Kidney (tissue), 14 donors: ENCODE data around the gene NDFIP1. TPM values are rescaled to one million over a fixed set of nuclear protein-coding genes. Genes with fewer than 3 reads are reported as not detected.

ENCODE experiments used
- DNase-seq, 5 donors: peaks; one replicate each; pipeline ENCODE4 v3.0.0-alpha.2; 2013 to 2020
- FAIRE-seq: peaks from 2 replicates; lab custom pipeline; 2012; peaks lifted over from hg19 to GRCh38; lab: Jason Lieb, UNC
- H3K27ac ChIP-seq, 2 donors: one replicate each; pipeline ENCODE4 v1.7.0; 2013; ENCODE audit warnings: low read depth in 2 of 2, low read length in 2 of 2, inconsistent platforms in 1 of 2
- H3K27me3 ChIP-seq: one replicate; pipeline ENCODE4 v1.7.1; 2013; ENCODE audit warnings: low read length, inconsistent platforms; ENCODE audit not compliant: control insufficient read depth, insufficient read depth
- H3K36me3 ChIP-seq, 3 donors: one replicate each; pipeline versions ENCODE4 v1.7.0 to v1.7.1; 2013; ENCODE audit warnings: low read length in 3 of 3, control low read depth in 1 of 3, inconsistent platforms in 1 of 3; ENCODE audit not compliant: insufficient read depth in 3 of 3, control insufficient read depth in 2 of 3
- H3K4me1 ChIP-seq, 3 donors: one replicate each; pipeline versions ENCODE4 v1.7.0 to v1.7.1; 2013; ENCODE audit warnings: low read length in 3 of 3, inconsistent platforms in 1 of 3, low read depth in 1 of 3; ENCODE audit not compliant: control insufficient read depth in 2 of 3, insufficient read depth in 2 of 3
- H3K4me3 ChIP-seq, 3 donors: one replicate each; pipeline versions ENCODE4 v1.7.0 to v1.8.1; 2013; ENCODE audit warnings: low read length in 3 of 3, control low read depth in 1 of 3, inconsistent platforms in 1 of 3
- H3K9ac ChIP-seq, 3 donors: one replicate each; pipeline versions ENCODE4 v1.7.0 to v1.7.1; 2013; ENCODE audit warnings: low read length in 3 of 3, control low read depth in 1 of 3, inconsistent platforms in 1 of 3
- H3K9me3 ChIP-seq, 3 donors: one replicate each; pipeline versions ENCODE4 v1.7.0 to v1.7.1; 2013; ENCODE audit warnings: low read length in 3 of 3, control low read depth in 1 of 3, inconsistent platforms in 1 of 3; ENCODE audit not compliant: control insufficient read depth in 2 of 3, insufficient read depth in 1 of 3
- CTCF ChIP-seq: IDR thresholded peaks from 3 replicates; pipeline ENCODE4 v1.5.1; 2012; ENCODE audit warnings: mild to moderate bottlenecking, moderate library complexity, borderline replicate concordance; ENCODE audit not compliant: insufficient read depth; ENCODE audit errors: extremely low read depth
- intact Hi-C: fragments of 100-400 bp; cut with DNase I; formaldehyde crosslinking; loops from one replicate; pipeline ENCODE4 v1.11.1; 2022
- polyA plus RNA-seq: library from polyadenylated mRNA; stranded (reverse); fragments of 350-450 nt; fragmentation: Illumina TruSeq; extraction: RNeasy Lipid Tissue Mini Kit (QIAGEN cat#74804); gene quantifications from one replicate; pipeline ENCODE4 v1.2.3, GENCODE V29; 2014; ENCODE audit warnings: low read depth, low replicate concordance; ENCODE audit not compliant: insufficient read depth
- total RNA-seq: library from RNA; stranded (reverse); fragmentation: NEBNext Ultra II Directional; extraction: Animal tissue kit (Norgen Biotek cat#: 25700); gene quantifications from one replicate; pipeline ENCODE4 v1.2.1, GENCODE V29; 2021
- donor health status: control.
- donor health status: control.
- donor health status: control.
- donor health status: control.
- donor health status: control.
- donor health status: DM: yes; HTN: yes; CAD: no.
- donor health status: Normal renal cell carcinoma (clear cell type).

NDFIP1 gene
- total and polyA plus RNA-seq, 2 donors from 2014 or later = 92.8 to 107 TPM

- FAIRE-seq (no peak), DNase-seq (no peak)
- no peak for TF ChIP-seq CTCF
- intact Hi-C loops = no loop called here
- H3K36me3 ChIP-seq = no peaks in the 10 kb centered on the region
- H3K4me3 ChIP-seq = no peak overlapping the region
- no peaks in the 10 kb centered on the region for H3K4me1 ChIP-seq
- no peaks in the 10 kb centered on the region for H3K27me3 ChIP-seq
- H3K9ac ChIP-seq = no peak overlapping the region
- no peak overlapping the region for H3K27ac ChIP-seq
- H3K9me3 ChIP-seq = no peaks in the 10 kb centered on the region
Observed at GRCh38 chr5:142073362-142073988, 35.1 kb upstream of the NDFIP1 start.

GRCh38 chr5:142074006-142074405, 34.6 kb upstream of the NDFIP1 start:
- Histone ChIP-seq H3K36me3 (no peaks in the 10 kb centered on the region), H3K9me3 (no peaks in the 10 kb centered on the region), H3K4me1 (no peaks in the 10 kb centered on the region), H3K9ac (no peak overlapping the region), H3K27ac (no peak overlapping the region), H3K27me3 (no peaks in the 10 kb centered on the region), H3K4me3 (no peak overlapping the region)
- FAIRE-seq (no peak), DNase-seq (no peak)
- no peak for TF ChIP-seq CTCF
- intact Hi-C loops = no loop called here

GRCh38 chr5:142078221-142078620, 30.4 kb upstream of the NDFIP1 start:
- H3K36me3 ChIP-seq = no peaks in the 10 kb centered on the region
- H3K27me3 ChIP-seq = no peaks in the 10 kb centered on the region
- no peak overlapping the region for H3K4me3 ChIP-seq
- TF ChIP-seq CTCF = no peak
- intact Hi-C loops = no loop called here
- H3K27ac ChIP-seq = no peak overlapping the region
- DNase-seq (no peak), FAIRE-seq (no peak)
- H3K9me3 ChIP-seq = no peaks in the 10 kb centered on the region
- no peaks in the 10 kb centered on the region for H3K4me1 ChIP-seq
- no peak overlapping the region for H3K9ac ChIP-seq

- no peak overlapping the region for H3K27ac ChIP-seq
- no peaks in the 10 kb centered on the region for H3K9me3 ChIP-seq
- no peak for TF ChIP-seq CTCF
- no peaks in the 10 kb centered on the region for H3K27me3 ChIP-seq
- intact Hi-C loops = no loop called here
- H3K4me3 ChIP-seq = no peak overlapping the region
- H3K4me1 ChIP-seq = no peaks in the 10 kb centered on the region
- DNase-seq (no peak), FAIRE-seq (no peak)
- no peak overlapping the region for H3K9ac ChIP-seq
- H3K36me3 ChIP-seq = no peaks in the 10 kb centered on the region
Observed at GRCh38 chr5:142078706-142079105, 29.9 kb upstream of the NDFIP1 start.
